GM19043 (cell line): ENCODE measurements around the gene ACSF3.

Experiments used
- ATAC-seq: cut with Tn5 transposase; IDR thresholded peaks from one replicate; pipeline ENCODE4 v1.9.1; 2021; ENCODE audit warnings: low read depth; ENCODE audit not compliant: unreplicated experiment

Gene ACSF3

DNA sequence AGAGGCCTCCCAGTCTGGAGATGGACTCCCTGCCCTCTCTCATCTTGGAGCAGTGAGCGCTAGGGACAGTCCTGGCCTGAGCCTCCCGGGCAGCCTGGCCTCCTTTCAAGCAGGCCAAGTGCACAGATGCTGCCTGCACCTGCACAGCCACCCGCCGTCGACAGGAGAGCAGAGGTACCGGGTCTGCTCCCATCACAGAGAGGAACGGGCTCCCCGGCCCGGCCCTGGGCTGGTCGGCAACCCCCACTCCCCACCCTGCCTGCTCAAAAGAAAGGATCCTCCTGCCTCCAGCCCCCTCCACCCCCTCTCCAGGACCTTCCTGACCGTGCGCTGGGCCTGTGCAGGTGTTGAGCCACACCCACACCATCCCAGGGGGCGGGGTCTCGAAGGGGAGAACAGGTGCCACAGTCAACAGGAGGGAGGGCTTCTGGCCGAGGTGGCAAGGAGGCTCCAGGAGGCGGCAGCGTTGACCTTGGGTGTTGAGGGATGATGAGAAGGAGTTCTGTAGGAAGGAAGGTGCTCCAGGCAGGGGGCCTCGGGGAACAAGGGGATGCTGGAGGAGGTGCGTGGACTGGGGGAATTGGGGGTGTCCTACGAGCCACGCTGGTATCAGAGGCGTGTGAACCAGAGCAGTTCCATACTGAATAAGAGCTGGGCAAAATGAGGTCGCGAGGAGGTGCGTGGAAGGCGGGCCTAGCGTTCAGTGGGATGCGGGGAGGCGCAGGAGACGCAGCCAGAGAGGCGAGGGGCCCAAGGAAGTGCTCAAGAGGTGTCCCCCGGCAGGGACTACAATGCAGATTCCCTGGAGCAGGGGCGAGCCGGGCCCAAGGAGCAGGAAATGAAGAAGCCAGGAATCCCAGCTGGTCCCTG is 76.9 kb downstream of the ACSF3 start:
- ATAC-seq: no peak

DNA sequence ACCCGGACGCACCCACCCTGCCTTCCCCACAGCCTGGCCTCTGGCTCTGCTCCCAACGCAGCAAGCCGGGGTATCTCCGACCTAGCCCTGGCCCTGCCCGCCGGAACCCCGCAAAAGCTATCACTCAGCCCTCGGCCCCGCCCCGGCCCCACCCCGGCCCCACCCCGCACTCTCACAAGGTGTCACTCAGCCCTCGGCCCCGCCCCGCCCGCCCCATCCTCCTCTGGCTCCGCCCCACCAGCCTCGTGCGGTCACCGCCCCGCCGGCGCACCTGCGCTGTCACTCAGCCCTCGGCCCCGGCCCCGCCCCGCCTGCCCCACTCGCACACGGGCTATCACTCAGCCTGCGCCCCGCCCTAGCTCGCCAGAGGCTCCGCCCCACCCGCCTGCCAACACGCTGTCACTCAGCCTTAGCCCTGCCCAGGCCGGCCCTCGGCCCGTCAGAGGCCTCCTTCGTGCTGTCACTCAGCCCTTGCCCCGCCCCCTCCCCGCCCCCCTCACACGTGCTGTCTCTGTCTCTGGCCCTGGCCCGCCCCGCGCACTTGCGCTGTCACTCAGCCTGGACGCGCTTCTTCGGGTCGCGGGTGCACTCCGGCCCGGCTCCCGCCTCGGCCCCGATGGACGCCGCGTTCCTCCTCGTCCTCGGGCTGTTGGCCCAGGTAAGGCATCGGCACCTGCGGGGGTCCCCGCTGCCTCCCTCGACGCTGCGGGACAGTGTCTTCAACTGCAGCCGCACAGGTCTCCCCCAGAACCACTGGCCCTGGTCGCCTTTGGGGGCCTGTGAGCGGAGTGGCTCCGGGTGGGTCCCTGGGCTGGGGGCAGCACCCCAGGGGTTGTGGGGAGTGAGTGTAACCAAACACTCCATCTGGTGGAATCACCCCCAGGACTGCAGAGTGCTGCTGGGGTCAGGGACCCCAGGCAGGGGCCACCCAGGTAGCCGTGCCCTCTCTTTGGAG is 77.8 kb downstream of the ACSF3 start, which contains the start of gene CDH15:
Gene CDH15 (plus strand): TSS at position 533 of the 955 bp plus-strand sequence. CDS start 84 bp downstream, at position 617.
- peak; percentile 89 for ATAC-seq

DNA sequence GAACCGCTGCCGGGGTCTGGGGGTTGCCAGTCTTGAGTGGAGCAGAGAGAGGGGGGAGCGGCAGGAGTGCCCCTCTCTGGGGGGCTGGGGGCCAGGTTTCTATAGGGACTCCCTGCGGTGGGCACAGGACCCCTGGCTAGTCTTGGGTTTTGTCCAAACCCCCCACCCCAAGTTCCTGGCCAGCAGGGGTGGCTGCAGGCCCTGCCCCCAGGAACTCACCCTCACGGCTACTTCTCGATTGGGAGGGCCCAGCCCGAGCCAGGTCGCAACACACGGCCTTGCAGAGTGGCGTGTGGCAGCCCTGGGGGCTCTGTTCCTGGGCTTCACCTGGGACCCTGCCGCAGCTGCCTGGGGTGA is 78.5 kb downstream of the ACSF3 start:
- ATAC-seq: no peak

DNA sequence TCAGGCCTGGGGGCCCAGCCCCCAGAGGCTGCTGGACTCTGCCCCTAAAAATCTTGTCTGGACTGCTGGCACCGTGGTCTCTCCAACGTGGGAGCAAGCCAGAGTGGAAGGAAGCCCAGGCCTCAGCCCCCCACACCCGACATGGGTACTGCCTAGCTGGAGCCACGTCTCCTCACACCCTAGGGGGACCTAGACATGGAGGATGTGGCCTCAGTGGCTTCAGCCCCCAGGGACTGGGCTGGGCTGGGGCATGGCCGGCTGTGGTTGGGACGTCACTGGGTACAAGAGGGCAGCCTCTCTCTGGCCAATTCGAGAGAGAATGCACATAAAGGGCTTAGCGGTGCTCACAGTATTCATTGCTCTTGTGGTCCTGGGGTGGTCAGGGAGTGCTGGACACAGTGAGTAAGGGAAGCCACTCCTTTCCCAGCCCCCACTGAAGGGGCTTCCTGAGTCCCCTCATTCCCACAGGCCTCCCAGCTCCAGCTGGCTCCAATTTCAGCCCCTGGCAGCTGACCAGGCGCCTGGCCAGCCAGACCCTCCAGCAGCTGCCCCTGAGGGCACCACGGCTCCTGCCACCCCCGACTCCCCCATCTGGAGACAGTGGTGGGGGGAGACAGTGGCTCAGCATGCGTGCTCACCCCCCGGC is 79.0 kb downstream of the ACSF3 start:
- no peak for ATAC-seq

DNA sequence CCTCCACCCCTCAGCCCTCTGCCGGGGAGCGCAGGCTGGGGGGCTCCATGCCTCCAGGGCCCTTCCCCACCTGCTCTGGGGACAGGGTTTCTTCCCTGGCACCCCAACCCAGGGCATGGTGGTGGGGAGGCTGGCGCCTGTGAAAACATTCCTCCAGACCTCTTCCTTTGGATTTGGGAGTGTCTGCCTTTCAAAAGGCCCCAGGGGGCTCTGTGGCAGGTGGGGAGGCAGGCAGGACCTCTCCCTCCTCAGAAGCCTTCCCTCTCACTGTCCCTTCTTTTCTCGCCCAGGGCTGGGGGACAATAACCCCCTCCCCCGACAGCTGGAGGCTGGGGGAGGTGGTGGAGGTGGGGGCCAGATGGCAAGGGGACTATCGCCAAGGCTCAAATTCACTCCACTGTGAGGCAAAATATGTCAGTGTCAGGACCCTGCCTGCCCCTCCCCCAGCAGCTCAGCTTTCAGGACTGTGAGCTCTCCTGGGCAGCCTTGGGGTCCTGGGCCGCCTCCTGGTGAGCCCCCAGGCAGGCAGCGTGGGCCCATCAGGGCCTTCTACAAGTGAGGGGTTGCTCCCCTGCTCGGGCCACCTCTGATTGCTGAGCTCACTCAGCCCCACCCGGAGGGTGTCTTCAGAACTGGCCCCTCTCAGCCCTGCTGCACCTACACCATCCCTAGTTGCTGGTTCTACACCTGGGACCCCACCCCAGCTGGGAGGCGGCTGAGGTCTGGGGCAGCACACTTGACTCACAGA is 79.7 kb downstream of the ACSF3 start:
- ATAC-seq: no peak

DNA sequence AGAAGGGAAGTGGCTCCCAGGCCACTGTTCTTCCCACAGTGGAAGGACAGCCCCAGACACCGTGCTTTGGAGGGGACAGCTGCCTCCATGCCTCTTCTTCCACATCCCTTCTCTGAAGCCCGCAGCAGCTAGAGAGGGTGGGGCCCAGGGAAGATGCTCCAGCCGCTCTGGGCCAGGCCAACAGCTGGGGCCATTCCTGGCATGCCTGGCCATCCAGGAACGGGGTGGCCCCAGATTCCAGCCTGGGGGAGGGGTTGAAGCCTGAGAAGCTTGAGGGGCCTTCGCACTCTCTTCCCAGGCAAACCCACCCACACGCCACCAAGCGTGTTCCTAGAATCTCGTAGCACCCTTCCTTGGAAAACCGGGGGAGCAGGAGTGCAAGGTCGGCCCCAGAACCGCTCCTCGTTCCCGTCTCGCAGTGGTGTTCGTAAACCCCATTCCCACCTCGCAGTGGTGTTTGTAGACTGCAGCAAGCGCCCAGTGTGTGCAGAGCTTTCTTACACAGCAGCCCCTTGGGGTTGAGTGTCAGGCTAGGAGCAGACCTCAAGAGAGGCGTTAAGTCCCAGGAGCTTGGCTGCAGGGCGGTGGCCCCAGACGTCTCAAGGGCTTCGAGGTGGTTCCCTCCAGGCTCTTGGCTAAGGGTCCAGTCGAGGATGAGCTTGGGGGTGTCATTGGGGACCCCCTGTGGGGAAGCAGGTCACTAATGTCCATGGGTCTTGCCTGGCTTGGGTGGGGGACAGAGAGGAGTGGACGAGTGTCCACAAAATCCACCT is 80.6 kb downstream of the ACSF3 start:
- ATAC-seq: no peak

DNA sequence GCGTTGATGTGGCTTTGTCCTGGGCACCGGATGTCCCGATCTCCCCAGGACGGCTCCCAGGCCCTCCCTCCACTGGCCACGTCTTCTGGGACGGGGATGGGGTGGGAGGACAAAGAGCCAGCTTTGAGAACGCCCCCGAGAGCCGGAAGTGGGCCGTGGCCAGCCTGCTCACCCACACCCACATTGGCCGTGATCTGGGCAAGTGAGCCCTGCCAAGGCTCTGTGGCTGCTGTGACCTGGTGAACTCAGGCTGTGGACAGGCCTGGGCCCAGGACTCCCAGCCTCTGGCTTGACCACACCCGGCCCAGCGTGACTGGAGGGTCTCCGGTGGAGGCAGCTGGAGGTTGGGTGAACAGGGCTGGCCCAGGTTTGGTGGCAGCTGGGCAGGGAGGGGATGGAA is 81.2 kb downstream of the ACSF3 start:
- no peak for ATAC-seq

DNA sequence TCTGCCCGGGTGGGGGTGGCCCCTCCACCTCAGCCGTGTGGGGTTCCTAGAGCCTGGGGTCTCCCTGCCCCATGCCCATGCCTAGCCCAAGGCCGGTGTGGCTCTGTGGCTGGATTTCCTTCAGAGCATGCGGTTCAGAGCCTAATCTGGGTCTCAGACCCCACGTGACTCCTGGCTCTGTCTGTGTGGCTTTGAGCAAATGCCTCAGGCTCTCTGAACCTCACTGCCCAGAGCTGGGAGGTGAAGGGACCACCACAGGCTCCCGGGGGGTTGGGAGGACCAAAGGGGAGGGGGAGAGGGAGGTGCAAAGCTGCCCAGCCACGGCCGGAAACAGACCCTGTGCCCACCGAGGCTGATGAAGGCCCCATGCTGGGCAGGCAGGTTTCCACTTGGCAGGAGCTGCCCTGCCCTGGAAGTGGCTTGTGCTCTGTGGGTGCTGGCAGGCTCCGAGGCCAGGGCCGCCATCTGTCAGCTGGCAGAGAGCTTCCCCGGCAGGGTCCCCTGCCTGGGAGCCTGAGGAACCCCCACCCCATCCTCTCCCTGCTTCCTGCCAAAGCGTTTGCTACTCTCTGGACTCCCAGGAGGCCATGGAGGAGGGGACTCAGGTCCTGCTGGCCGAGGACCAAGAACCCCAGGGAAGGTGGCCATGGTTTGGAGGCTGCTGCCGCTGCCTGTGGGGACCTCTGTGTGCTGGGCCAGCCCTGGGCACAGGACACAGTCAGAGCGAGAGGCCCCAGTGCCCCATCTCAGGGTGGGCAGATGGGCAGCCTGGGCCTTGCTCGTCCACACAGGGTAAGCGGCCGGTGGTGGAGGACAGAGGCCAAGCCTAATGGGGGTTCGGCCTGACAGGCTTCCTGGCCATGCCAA is 81.9 kb downstream of the ACSF3 start:
- no peak for ATAC-seq

DNA sequence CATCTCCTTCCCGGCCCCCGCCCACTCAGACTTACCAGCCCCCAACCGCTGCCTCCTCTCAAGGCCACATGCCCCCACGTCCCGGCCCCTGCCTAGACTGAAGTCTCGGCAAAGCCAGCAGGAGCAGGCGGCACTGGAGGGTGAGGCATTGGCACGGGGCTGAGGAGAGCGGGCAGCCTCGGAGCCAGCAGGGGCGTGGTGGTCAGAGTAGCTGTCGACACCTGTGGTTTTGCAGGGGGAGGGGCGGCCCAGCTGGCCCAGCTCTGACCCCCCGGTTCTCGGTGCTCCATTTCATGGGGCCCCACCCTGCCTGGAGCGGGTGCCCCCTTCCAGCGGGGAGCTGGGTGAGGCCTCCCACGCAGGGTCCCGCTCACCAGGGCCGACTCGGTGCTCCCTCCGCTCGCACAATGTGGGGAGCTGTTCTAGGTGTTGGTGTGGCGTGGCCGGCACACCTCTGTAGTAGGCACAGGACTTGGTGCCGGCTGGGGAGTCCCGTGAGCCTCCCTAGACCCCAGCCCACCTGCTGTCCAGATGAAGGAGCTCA is 82.6 kb downstream of the ACSF3 start:
- ATAC-seq: no peak

DNA sequence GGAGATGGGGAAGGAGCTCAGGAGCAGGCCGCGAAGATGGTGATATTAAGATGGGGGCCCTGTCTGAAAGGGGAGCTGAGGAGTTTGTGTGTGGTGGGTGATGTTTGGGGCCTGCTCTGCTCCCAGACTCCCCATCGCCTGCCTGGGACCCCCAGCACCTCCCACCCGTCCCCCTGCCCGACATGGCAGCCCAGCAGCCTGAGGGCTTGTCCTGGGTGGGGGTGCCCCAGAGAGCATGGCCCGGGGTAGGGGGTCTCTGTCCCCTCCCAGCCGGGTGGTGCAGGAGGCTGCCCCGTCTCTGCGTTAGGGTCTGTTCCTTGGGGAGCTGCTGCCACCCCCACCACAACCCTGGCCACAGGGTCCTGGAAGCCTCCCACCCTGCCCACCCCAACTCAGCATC is 83.1 kb downstream of the ACSF3 start:
- ATAC-seq: no peak

DNA sequence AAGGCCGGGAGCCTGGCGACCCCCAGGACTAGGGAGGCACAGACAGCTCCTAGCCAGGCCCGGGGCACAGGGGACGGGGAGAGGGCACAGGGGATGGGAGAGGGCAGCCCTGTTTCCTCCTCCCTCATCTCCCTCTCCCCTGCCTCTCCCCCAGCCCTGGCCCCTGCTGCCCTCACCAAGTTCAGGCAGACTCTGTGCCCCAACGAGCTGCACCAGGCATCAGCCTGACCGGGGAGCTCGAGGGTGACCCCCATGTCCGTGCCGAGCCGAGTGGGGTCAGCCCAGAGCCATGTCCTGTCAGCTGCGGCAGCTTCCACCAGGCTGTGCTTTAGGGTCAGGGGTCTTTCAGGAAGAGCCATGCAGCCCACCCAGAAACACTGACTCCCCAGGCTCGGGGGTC is 83.8 kb downstream of the ACSF3 start:
- ATAC-seq: no peak

DNA sequence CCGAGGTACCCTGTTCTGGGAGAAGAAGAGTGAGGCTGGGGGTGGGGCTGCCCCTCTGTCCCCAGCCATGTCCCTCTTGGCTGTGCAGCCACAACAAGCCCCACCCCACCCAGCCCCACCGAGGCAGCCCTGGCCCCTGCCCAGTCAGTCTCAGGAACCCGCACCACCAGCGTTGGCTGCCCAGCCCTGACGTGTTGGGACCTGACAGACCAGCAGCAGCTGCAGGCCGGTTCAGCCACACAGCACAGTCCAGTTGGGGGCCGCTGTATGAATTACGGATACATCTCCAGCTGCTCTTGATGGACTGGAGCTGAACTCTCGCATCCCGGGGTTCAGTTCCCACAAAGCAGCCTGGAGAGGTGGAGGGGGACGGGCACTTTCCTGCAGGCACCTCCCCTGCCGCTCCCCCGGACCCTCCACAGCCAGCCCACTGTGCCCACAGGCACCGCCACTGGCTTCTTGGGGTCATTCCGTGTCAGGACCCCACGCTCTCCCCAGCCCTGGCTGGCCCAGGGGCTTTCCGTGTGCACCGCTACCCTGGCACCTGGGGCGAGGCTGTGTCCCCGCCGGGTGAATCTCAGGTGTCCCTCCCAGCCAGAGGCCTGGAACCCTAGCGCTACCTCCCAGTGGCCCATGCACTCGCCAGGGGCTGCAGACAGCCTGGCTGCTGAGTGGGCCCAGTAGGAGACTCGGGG is 84.9 kb downstream of the ACSF3 start:
- ATAC-seq: no peak

DNA sequence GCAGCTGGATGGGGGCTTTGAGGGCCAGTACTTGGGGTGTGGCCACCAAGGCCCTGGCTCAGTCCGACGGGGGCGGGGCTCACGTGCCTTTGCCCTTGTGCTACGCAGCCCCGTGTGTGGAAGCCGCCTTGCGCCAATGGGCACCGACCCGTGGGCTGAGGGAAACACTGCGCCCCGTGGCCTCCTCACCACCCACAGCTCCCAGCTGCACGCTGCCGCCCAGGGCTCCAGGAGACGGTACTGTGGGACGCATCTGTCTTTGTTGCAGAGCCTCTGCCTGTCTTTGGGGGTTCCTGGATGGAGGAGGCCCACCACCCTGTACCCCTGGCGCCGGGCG is 85.5 kb downstream of the ACSF3 start:
- no peak for ATAC-seq

DNA sequence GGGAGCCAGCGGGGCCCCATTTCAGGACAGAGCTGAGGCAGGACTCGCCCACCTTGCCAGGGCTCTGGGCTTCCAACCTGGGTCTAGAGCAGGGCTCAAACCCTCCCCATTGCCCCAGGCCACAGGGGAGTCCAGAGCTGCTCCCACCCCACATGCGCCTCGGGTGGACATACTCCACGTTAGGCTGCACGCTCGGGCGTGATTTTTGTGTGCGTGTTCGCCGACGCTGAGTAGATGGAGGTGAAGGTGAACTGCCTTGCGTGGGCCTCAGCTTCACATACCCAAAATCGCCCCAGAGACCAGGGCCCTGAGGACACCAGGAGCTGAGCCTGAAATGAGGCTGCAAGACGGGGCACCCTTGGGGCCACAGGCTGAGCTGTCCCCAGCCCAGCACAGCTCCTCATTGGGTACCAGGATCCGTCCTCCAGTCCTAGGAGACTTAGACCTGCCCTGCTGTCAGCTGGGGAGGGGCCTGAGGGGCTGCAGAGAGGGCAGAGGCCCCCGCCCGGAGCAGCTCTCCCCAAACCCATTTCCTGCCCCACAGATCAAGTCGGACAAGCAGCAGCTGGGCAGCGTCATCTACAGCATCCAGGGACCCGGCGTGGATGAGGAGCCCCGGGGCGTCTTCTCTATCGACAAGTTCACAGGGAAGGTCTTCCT is 86.1 kb downstream of the ACSF3 start:
- ATAC-seq: no peak

DNA sequence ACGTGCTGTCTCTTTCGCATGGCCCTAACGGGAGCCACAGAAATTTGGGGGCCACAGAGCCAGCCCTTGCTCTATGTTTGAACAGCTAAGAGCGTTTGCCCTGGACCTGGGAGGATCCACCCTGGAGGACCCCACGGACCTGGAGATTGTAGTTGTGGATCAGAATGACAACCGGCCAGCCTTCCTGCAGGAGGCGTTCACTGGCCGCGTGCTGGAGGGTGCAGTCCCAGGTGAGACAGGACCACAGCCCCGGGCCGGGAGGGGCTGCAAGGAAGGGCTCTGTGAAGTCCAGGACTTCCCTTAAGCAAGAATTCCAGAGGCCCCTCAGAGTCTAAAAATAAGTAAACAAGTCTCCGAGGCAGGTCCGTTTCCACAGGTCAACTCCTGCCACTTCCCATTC is 89.8 kb downstream of the ACSF3 start:
- no peak for ATAC-seq

DNA sequence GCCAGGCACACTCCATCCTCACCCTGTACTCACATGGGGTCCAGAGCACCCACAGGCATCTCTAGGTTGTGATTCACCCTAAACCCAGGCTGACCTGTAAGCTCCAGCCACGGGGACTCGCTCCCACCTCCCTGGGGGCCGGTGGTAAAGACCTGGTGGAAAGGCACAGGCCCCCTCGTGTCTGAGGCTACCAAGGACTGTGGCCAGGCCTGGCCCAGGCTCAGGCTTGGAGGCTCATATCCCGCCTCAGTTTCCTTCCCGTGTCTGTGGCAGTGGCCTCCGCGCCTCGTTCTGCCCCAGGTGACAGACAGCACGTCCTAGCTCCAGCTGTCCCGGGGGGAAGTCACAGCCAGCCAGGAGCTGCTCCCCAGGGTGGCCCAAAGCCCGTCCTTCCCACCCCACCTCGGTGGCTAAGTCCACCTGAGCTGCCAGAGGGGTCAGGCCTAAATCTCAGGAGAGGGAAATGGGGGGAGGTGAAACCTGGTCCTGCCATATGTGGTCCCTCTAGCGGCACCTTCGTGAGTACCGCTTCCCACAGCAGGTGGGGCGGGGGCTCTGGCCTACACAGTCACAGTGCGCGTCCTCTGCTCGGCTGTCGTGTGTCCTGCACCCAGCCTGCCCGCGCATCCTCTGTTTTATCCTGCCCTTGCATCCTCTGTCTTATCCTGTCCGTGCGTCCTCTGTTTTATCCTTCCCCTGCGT is 90.5 kb downstream of the ACSF3 start:
- ATAC-seq: no peak

DNA sequence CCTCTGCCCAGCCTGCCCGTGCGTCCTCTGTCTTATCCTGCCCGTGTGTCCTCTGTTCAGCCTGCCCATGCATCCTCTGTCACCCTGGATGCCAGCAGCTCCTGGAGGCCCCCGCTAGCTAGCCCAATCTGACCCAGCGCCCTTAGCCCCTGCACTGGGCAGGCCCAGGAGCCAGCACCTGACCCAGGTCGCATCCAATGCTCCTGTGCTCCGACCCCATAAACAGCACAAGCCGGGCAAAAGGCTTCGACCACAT is 91.0 kb downstream of the ACSF3 start:
- ATAC-seq: no peak
